HCT116 (cell line): ENCODE measurements around the gene SMYD3. TPM values are rescaled to one million over a fixed set of nuclear protein-coding genes. Genes with fewer than 3 reads are reported as not detected.

Experiments
- ATAC-seq: fragments of 200-7000 bp; cut with Tn5 transposase; 2 replicates; pipeline ENCODE4 v1.9.1; 2020; ENCODE audit warnings: mild to moderate bottlenecking, moderate library complexity
- BruUV-seq: library from RNA; stranded (reverse); fragments of 400-500 nt; replicated peaks from 2 replicates; lab custom pipeline; 2021; lab: Mats Ljungman, UMichigan
- CTCF ChIA-PET: fragments of 300-600 bp; sonication (Branson Sonifier 250); formaldehyde crosslinking; loops from one replicate; lab custom pipeline; 2021; ENCODE audit warnings: antibody characterized with exemption; lab: Charles Lee
- POLR2A ChIA-PET: fragments of 300-600, 350-600 bp; sonication (Branson Sonifier 250); formaldehyde crosslinking; loops from one replicate; lab custom pipeline; 2021; ENCODE audit warnings: antibody characterized with exemption; lab: Charles Lee
- RAD21 ChIA-PET, 2 experiments: fragments of 300-600 bp; sonication (Branson Sonifier 250); formaldehyde crosslinking; loops; one replicate each; lab custom pipeline; 2023; ENCODE audit warnings: low total read pairs in 2 of 2; ENCODE audit not compliant: uncharacterized antibody in 2 of 2, unreplicated experiment in 2 of 2, low non-redundant PET in 1 of 2; lab: Charles Lee
- DNase-seq: peaks from one replicate; pipeline ENCODE4 v3.0.0-alpha.2; 2010; ENCODE audit warnings: low read depth, low spot score
- H2AFZ ChIP-seq: fragments of 200-600 bp; shearing (Covaris generic), sonication (generic); 2 replicates; pipeline ENCODE4 v1.6.1; 2017; ENCODE audit warnings: low read depth, mixed run types, mixed read lengths, antibody characterized with exemption, low read length; ENCODE audit not compliant: poor library complexity, severe bottlenecking
- H3K27ac ChIP-seq: 2 replicates; pipeline ENCODE4 v1.5.1; 2012; ENCODE audit warnings: low read depth, low read length
- H3K27me3 ChIP-seq: fragments of 200-600 bp; sonication (generic); 2 replicates; pipeline ENCODE4 v1.6.1; 2016; ENCODE audit warnings: mixed run types, low read length, mixed read lengths; ENCODE audit not compliant: insufficient read depth
- H3K36me3 ChIP-seq, 2 experiments: fragments of 200-500 bp in 1 of 2; fragments of 200-600 bp in 1 of 2; sonication (Bioruptor generic) in 1 of 2; sonication (generic) in 1 of 2; 2 replicates each; pipeline versions ENCODE4 v1.5.1 to v1.6.1; 2014 to 2016; ENCODE audit warnings: low read length in 2 of 2, inconsistent platforms in 1 of 2, mixed read lengths in 1 of 2, mixed run types in 1 of 2; ENCODE audit not compliant: insufficient read depth in 2 of 2, control insufficient read depth in 1 of 2
- H3K4me1 ChIP-seq, 2 experiments: fragments of 200-600 bp in 1 of 2; sonication (generic) in 1 of 2; 2 replicates each; pipeline versions ENCODE4 v1.5.1 to v1.6.1; 2012 to 2017; ENCODE audit warnings: low read length in 2 of 2, inconsistent platforms in 1 of 2, mild to moderate bottlenecking in 1 of 2, mixed read lengths in 1 of 2, mixed run types in 1 of 2, moderate library complexity in 1 of 2; ENCODE audit not compliant: insufficient read depth in 2 of 2, control insufficient read depth in 1 of 2
- H3K4me2 ChIP-seq: fragments of 200-600 bp; sonication (generic); 2 replicates; pipeline ENCODE4 v1.6.1; 2017; ENCODE audit warnings: mixed run types, low read length, mixed read lengths
- H3K4me3 ChIP-seq, 2 experiments: fragments of 200-600 bp in 1 of 2; sonication (generic) in 1 of 2; replicated peaks in 1 of 2; 2 replicates each; pipeline ENCODE4 v1.5.1; 2011 to 2016; ENCODE audit warnings: low read length in 2 of 2, control low read depth in 1 of 2, low read depth in 1 of 2, mild to moderate bottlenecking in 1 of 2, mixed read lengths in 1 of 2, mixed run types in 1 of 2
- H3K79me2 ChIP-seq: fragments of 200-600 bp; sonication (generic); 2 replicates; pipeline ENCODE4 v1.6.1; 2017; ENCODE audit warnings: mild to moderate bottlenecking, mixed run types, low read length, moderate library complexity, mixed read lengths; ENCODE audit not compliant: insufficient read depth
- H3K9ac ChIP-seq: fragments of 200-600 bp; sonication (generic); 2 replicates; pipeline ENCODE4 v1.6.1; 2016; ENCODE audit warnings: low read length, mixed read lengths
- H3K9me2 ChIP-seq: fragments of 200-600 bp; sonication (generic), shearing (Covaris generic); 2 replicates; pipeline ENCODE4 v1.6.1; 2017; ENCODE audit warnings: mixed run types, mild to moderate bottlenecking, moderate library complexity; ENCODE audit not compliant: insufficient read depth
- H3K9me3 ChIP-seq, 2 experiments: fragments of 200-500 bp in 1 of 2; fragments of 200-600 bp in 1 of 2; sonication (Bioruptor generic) in 1 of 2; sonication (generic) in 1 of 2; 2 replicates each; pipeline ENCODE4 v1.6.1; 2014 to 2017; ENCODE audit warnings: low read length in 2 of 2, mixed read lengths in 2 of 2, inconsistent platforms in 1 of 2, low read depth in 1 of 2, mild to moderate bottlenecking in 1 of 2, mixed run types in 1 of 2, moderate library complexity in 1 of 2; ENCODE audit not compliant: control insufficient read depth in 1 of 2, insufficient read depth in 1 of 2
- H4K20me1 ChIP-seq: fragments of 200-600 bp; sonication (generic), shearing (Covaris generic); 2 replicates; pipeline ENCODE4 v1.6.1; 2017; ENCODE audit warnings: mixed run types, mild to moderate bottlenecking, moderate library complexity; ENCODE audit not compliant: insufficient read depth
- EGR1 ChIP-seq: IDR thresholded peaks from 2 replicates; pipeline ENCODE4 v1.6.1; 2012; ENCODE audit warnings: low read depth
- EZH2 ChIP-seq: fragments of 200-600 bp; sonication (generic); IDR thresholded peaks from 2 replicates; pipeline ENCODE4 v1.6.1; 2017; ENCODE audit warnings: antibody characterized with exemption, mixed run types
- EZH2phosphoT487 ChIP-seq: fragments of 200-600 bp; IDR thresholded peaks from 2 replicates; pipeline ENCODE4 v1.6.1; 2018; ENCODE audit warnings: antibody characterized with exemption, borderline replicate concordance
- POLR2AphosphoS5 ChIP-seq: IDR thresholded peaks from 2 replicates; pipeline ENCODE4 v1.6.1; 2011; ENCODE audit warnings: mild to moderate bottlenecking, low read depth, low read length, moderate library complexity
- RAD21 ChIP-seq: IDR thresholded peaks from 2 replicates; pipeline ENCODE4 v1.6.1; 2012; ENCODE audit warnings: low read depth, mild to moderate bottlenecking
- REST ChIP-seq: IDR thresholded peaks from 2 replicates; pipeline ENCODE4 v1.6.1; 2012; ENCODE audit warnings: low read depth
- SIN3A ChIP-seq: IDR thresholded peaks from 2 replicates; pipeline ENCODE4 v1.6.1; 2012; ENCODE audit warnings: low read depth
- ZFX ChIP-seq: fragments of 450-650 bp; IDR thresholded peaks from 2 replicates; pipeline ENCODE4 v1.6.1; 2017
- ZNF274 ChIP-seq: fragments of 200-500 bp; sonication (Bioruptor generic); IDR thresholded peaks from 2 replicates; pipeline ENCODE4 v1.6.1; 2014; ENCODE audit warnings: mild to moderate bottlenecking, low read depth, low read length, inconsistent platforms
- intact Hi-C: fragments of 100-400 bp; cut with micrococcal nuclease; formaldehyde crosslinking; loops from 2 replicates; pipeline ENCODE4 v1.10.0; 2022
- total RNA-seq: library from RNA; stranded (reverse); gene quantifications from one replicate; pipeline ENCODE4 v1.2.1, GENCODE V29; 2021; ENCODE audit not compliant: unreplicated experiment

Gene SMYD3
- total RNA-seq, 1 experiment from 2014 or later = 33.6 TPM

GRCh38 chr1:246169486-246169885, 337.6 kb downstream of the SMYD3 start (continued):
- TF ChIP-seq REST = no peak
- TF ChIP-seq POLR2AphosphoS5 = no peak
- no peak for TF ChIP-seq ZFX
- TF ChIP-seq EGR1 = no peak
- TF ChIP-seq EZH2 = no peak
- TF ChIP-seq EZH2phosphoT487 = no peak

GRCh38 chr1:246169019-246169418, 338.1 kb downstream of the SMYD3 start:
- TF ChIP-seq ZNF274 = no peak
- TF ChIP-seq SIN3A = no peak
- no peak for TF ChIP-seq RAD21
- TF ChIP-seq EGR1 = no peak
- H3K27me3 ChIP-seq = no peaks in the 10 kb centered on the region
- no peaks in the 10 kb centered on the region for H3K79me2 ChIP-seq
- no peaks in the 10 kb centered on the region for H4K20me1 ChIP-seq
- no peaks in the 10 kb centered on the region for H3K4me1 ChIP-seq
- ChIA-PET RAD21 (no interaction called here), POLR2A (no interaction called here), CTCF (no interaction called here)
- ATAC-seq (no peak), DNase-seq (no peak)
- H3K9me2 ChIP-seq = no peaks in the 10 kb centered on the region
- no TSS peak for BruUV-seq
- H3K9me3 ChIP-seq = no peaks in the 10 kb centered on the region
- no peak overlapping the region for H3K9ac ChIP-seq
- no peak overlapping the region for H3K27ac ChIP-seq
- intact Hi-C loops = no loop called here
- no peaks in the 10 kb centered on the region for H3K36me3 ChIP-seq
- no peak overlapping the region for H3K4me3 ChIP-seq
- H2AFZ ChIP-seq = no peak overlapping the region
- no peak overlapping the region for H3K4me2 ChIP-seq
